ENCODE measurements around the gene TFR2. TPM values are rescaled to one million over a fixed set of nuclear protein-coding genes. Genes with fewer than 3 reads are reported as not detected.
A peak's percentile ranks its signal among the peaks of the same experiment; 100 is the strongest.

Gene TFR2
- total and polyA plus RNA-seq, 5 donors from 2014 or later, result 1.2 to 8.0 (median 1.5) TPM

- Histone ChIP-seq H3K27me3 (ENCODE audit: control insufficient read depth, insufficient read depth, low read length) (no peaks in the 10 kb centered on the region), H3K9me3 (ENCODE audit: control insufficient read depth in 2 of 2, low read length in 2 of 2) (no peaks in the 10 kb centered on the region), H3K4me1 (ENCODE audit: control insufficient read depth, insufficient read depth, low read length, poor library complexity, severe bottlenecking) (peaks cover 20% of the 10 kb centered on the region), H3K27ac (ENCODE audit: insufficient read depth, low read length, poor library complexity, severe bottlenecking) (no peak overlapping the region), H3K36me3 (ENCODE audit: control insufficient read depth, insufficient read depth, low read length) (no peaks in the 10 kb centered on the region), H3K4me3 (ENCODE audit: low read depth, low read length) (no peak overlapping the region)
- Mint-ChIP-seq H3K27ac (peak overlapping the region in 1 of 3 donors; percentile 84), H3K4me1 (peaks cover 0 to 14% (median 3%) of the 10 kb centered on the region in 4 donors), H3K9me3 (no peaks in the 10 kb centered on the region), H3K4me3 (peak overlapping the region in 1 of 4 donors; percentile 71), H3K27me3 (peaks cover 9% of the 10 kb centered on the region), H3K36me3 (no peaks in the 10 kb centered on the region)
- DNase-seq, result no peak
- ATAC-seq (ENCODE audit: low read depth in 2 of 2), result no peak
Measured at GRCh38 chr7:100589341-100589947, 51.9 kb downstream of the TFR2 start.

GRCh38 chr7:100588438-100588837 is 52.9 kb downstream of the TFR2 start:
- Mint-ChIP-seq H3K4me3 (peak overlapping the region; percentile 41 to 89 (median 77)), H3K36me3 (no peaks in the 10 kb centered on the region), H3K9me3 (no peaks in the 10 kb centered on the region), H3K27ac (peak overlapping the region in 1 of 3 donors; percentile 17), H3K27me3 (peaks cover 10% of the 10 kb centered on the region), H3K4me1 (peaks cover 0 to 20% (median 9%) of the 10 kb centered on the region in 4 donors)
- Histone ChIP-seq H3K27ac (ENCODE audit: insufficient read depth, low read length, poor library complexity, severe bottlenecking) (no peak overlapping the region), H3K4me3 (ENCODE audit: low read depth, low read length) (no peak overlapping the region), H3K9me3 (ENCODE audit: control insufficient read depth in 2 of 2, low read length in 2 of 2) (no peaks in the 10 kb centered on the region), H3K27me3 (ENCODE audit: control insufficient read depth, insufficient read depth, low read length) (no peaks in the 10 kb centered on the region), H3K4me1 (ENCODE audit: control insufficient read depth, insufficient read depth, low read length, poor library complexity, severe bottlenecking) (peaks cover 30% of the 10 kb centered on the region), H3K36me3 (ENCODE audit: control insufficient read depth, insufficient read depth, low read length) (no peaks in the 10 kb centered on the region)
- DNase-seq (peak in 1 of 3 donors; percentile 40), ATAC-seq (ENCODE audit: low read depth in 2 of 2) (no peak)

GRCh38 chr7:100586266-100587025 is 54.9 kb downstream of the TFR2 start, which contains the start of gene FBXO24:
FBXO24 (plus strand) TSS chr7:100586328; CDS start chr7:100586626, 298 bp downstream.
- Histone ChIP-seq H3K36me3 (ENCODE audit: control insufficient read depth, insufficient read depth, low read length) (peaks cover 11% of the 10 kb centered on the region), H3K27ac (ENCODE audit: insufficient read depth, low read length, poor library complexity, severe bottlenecking) (peak within 1 kb of the TSS; percentile 97), H3K4me1 (ENCODE audit: control insufficient read depth, insufficient read depth, low read length, poor library complexity, severe bottlenecking) (peaks cover 46% of the 10 kb centered on the region), H3K4me3 (ENCODE audit: low read depth, low read length) (peak within 1 kb of the TSS; percentile 86), H3K9me3 (ENCODE audit: control insufficient read depth in 2 of 2, low read length in 2 of 2) (no peaks in the 10 kb centered on the region), H3K27me3 (ENCODE audit: control insufficient read depth, insufficient read depth, low read length) (no peaks in the 10 kb centered on the region)
- Mint-ChIP-seq H3K4me1 (peaks cover 0 to 37% (median 13%) of the 10 kb centered on the region in 4 donors), H3K36me3 (no peaks in the 10 kb centered on the region), H3K9me3 (no peaks in the 10 kb centered on the region), H3K27me3 (peaks cover 10% of the 10 kb centered on the region), H3K27ac (peak within 1 kb of the TSS; percentile 91 to 97 (median 97)), H3K4me3 (peak within 1 kb of the TSS; percentile 88 to 100 (median 98))
- ATAC-seq (ENCODE audit: low read depth in 2 of 2) (peak; percentile 84 to 86), DNase-seq (peak; percentile 99 to 100 (median 100))

- peaks cover 46% of the 10 kb centered on the region for H3K4me1 ChIP-seq (ENCODE audit: control insufficient read depth, insufficient read depth, low read length, poor library complexity, severe bottlenecking)
- Mint-ChIP-seq H3K27me3 (peaks cover 7% of the 10 kb centered on the region), H3K9me3 (no peaks in the 10 kb centered on the region), H3K27ac (peak within 1 kb of the TSS; percentile 91 to 97 (median 97)), H3K4me1 (peaks cover 0 to 37% (median 13%) of the 10 kb centered on the region in 4 donors), H3K4me3 (peak within 1 kb of the TSS; percentile 88 to 100 (median 98)), H3K36me3 (no peaks in the 10 kb centered on the region)
- peak within 1 kb of the TSS; percentile 86 for H3K4me3 ChIP-seq (ENCODE audit: low read depth, low read length)
- DNase-seq (peak in 2 of 3 donors; percentile 68 to 69), ATAC-seq (ENCODE audit: low read depth in 2 of 2) (peak in 1 of 2 donors; percentile 4)
- peaks cover 19% of the 10 kb centered on the region for H3K36me3 ChIP-seq (ENCODE audit: control insufficient read depth, insufficient read depth, low read length)
- peak within 1 kb of the TSS; percentile 97 for H3K27ac ChIP-seq (ENCODE audit: insufficient read depth, low read length, poor library complexity, severe bottlenecking)
- H3K27me3 ChIP-seq (ENCODE audit: control insufficient read depth, insufficient read depth, low read length), result no peaks in the 10 kb centered on the region
- no peaks in the 10 kb centered on the region for H3K9me3 ChIP-seq (ENCODE audit: control insufficient read depth in 2 of 2, low read length in 2 of 2)
Measured at GRCh38 chr7:100585511-100586265, 55.7 kb downstream of the TFR2 start, which contains the start of gene LRCH4. LRCH4 (minus strand) TSS chr7:100586129; CDS start chr7:100586100, 29 bp downstream.

- Histone ChIP-seq H3K27ac (ENCODE audit: insufficient read depth, low read length, poor library complexity, severe bottlenecking) (peak overlapping the region; percentile 97), H3K27me3 (ENCODE audit: control insufficient read depth, insufficient read depth, low read length) (no peaks in the 10 kb centered on the region), H3K9me3 (ENCODE audit: control insufficient read depth in 2 of 2, low read length in 2 of 2) (no peaks in the 10 kb centered on the region), H3K4me3 (ENCODE audit: low read depth, low read length) (peak overlapping the region; percentile 86), H3K36me3 (ENCODE audit: control insufficient read depth, insufficient read depth, low read length) (peaks cover 27% of the 10 kb centered on the region), H3K4me1 (ENCODE audit: control insufficient read depth, insufficient read depth, low read length, poor library complexity, severe bottlenecking) (peaks cover 46% of the 10 kb centered on the region)
- H3K27ac Mint-ChIP-seq, result peak overlapping the region; percentile 91 to 97 (median 97)
- H3K4me1 Mint-ChIP-seq, result peaks cover 0 to 34% (median 13%) of the 10 kb centered on the region in 4 donors
- peak overlapping the region; percentile 88 to 100 (median 98) for H3K4me3 Mint-ChIP-seq
- ATAC-seq (ENCODE audit: low read depth in 2 of 2) (no peak), DNase-seq (no peak)
- no peaks in the 10 kb centered on the region for H3K36me3 Mint-ChIP-seq
- no peaks in the 10 kb centered on the region for H3K9me3 Mint-ChIP-seq
- peaks cover 7% of the 10 kb centered on the region for H3K27me3 Mint-ChIP-seq
Measured at GRCh38 chr7:100584683-100585510, 56.5 kb downstream of the TFR2 start.

GRCh38 chr7:100584054-100584682 is 57.2 kb downstream of the TFR2 start:
- Histone ChIP-seq H3K9me3 (ENCODE audit: control insufficient read depth in 2 of 2, low read length in 2 of 2) (no peaks in the 10 kb centered on the region), H3K4me1 (ENCODE audit: control insufficient read depth, insufficient read depth, low read length, poor library complexity, severe bottlenecking) (peaks cover 46% of the 10 kb centered on the region), H3K36me3 (ENCODE audit: control insufficient read depth, insufficient read depth, low read length) (peaks cover 32% of the 10 kb centered on the region), H3K27ac (ENCODE audit: insufficient read depth, low read length, poor library complexity, severe bottlenecking) (peak overlapping the region; percentile 97), H3K27me3 (ENCODE audit: control insufficient read depth, insufficient read depth, low read length) (no peaks in the 10 kb centered on the region), H3K4me3 (ENCODE audit: low read depth, low read length) (peak overlapping the region; percentile 86)
- Mint-ChIP-seq H3K4me3 (peak overlapping the region; percentile 88 to 100 (median 98)), H3K9me3 (no peaks in the 10 kb centered on the region), H3K27me3 (peaks cover 7% of the 10 kb centered on the region), H3K27ac (peak overlapping the region; percentile 91 to 97 (median 96)), H3K36me3 (no peaks in the 10 kb centered on the region), H3K4me1 (peaks cover 0 to 36% (median 13%) of the 10 kb centered on the region in 4 donors)
- ATAC-seq (ENCODE audit: low read depth in 2 of 2) (no peak), DNase-seq (peak in 1 of 3 donors; percentile 40)
